ENCODE measurements around the gene AOPEP.

Gene AOPEP

DNA sequence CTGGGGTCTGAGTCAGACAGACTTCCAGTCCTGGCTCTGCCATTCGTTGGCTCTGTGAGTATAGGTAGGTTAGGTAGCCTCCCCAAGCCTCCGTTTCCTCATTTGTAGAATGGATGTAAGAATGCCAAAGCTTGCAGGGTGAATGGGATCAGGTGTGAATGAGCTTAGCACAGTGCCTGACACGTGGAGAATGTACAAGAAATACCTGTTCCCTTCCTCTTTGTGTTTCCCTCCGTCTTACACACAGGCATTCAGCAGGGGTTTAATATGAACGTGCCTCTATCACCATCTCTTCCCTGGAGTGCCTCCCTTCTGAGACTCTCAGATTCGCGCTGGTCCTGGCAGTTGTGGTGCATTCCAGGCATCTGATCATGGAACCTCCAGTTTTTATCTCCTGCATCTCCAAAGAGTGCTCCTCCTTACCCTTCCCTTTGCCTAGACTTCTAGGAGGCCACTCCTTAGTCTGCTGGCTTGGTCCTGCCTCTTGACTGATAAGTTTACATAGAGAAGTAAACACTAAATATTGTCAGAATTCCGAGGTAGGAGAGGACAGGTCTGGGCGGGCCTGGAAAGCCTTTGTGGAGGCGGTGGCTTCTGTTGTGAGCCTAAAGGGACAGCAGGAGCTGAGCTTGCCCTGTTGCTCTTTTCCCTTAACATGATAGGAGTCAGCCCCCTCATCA lies 199.4 kb downstream of the AOPEP start:
- no peak overlapping the region for H3K4me3 ChIP-seq (ENCODE audit: low read length in 2 of 2)
- H3K4me1 ChIP-seq (ENCODE audit: control insufficient read depth in 2 of 2, insufficient read depth in 2 of 2, low read length in 2 of 2), result peaks cover 16 to 30% of the 10 kb centered on the region in 2 donors
- H3K9me3 ChIP-seq (ENCODE audit: control insufficient read depth in 2 of 2, low read length in 2 of 2), result no peaks in the 10 kb centered on the region
- no peaks in the 10 kb centered on the region for H3K27me3 ChIP-seq (ENCODE audit: control insufficient read depth in 2 of 2, insufficient read depth in 2 of 2, low read length in 2 of 2)
- peak overlapping the region; percentile 30 to 45 for H3K27ac ChIP-seq (ENCODE audit: low read depth in 2 of 2, low read length in 2 of 2)
- H3K36me3 ChIP-seq (ENCODE audit: control insufficient read depth in 2 of 2, insufficient read depth in 2 of 2, low read length in 2 of 2), result no peaks in the 10 kb centered on the region
- no peak overlapping the region for H3K9ac ChIP-seq (ENCODE audit: low read depth in 1 of 2, low read length in 2 of 2)

- Histone ChIP-seq H3K36me3 (ENCODE audit: control insufficient read depth in 2 of 2, insufficient read depth in 2 of 2, low read length in 2 of 2) (no peaks in the 10 kb centered on the region), H3K27ac (ENCODE audit: low read depth in 2 of 2, low read length in 2 of 2) (peak overlapping the region; percentile 30 to 45), H3K4me1 (ENCODE audit: control insufficient read depth in 2 of 2, insufficient read depth in 2 of 2, low read length in 2 of 2) (peaks cover 16 to 33% of the 10 kb centered on the region in 2 donors), H3K9me3 (ENCODE audit: control insufficient read depth in 2 of 2, low read length in 2 of 2) (no peaks in the 10 kb centered on the region), H3K9ac (ENCODE audit: low read depth in 1 of 2, low read length in 2 of 2) (no peak overlapping the region), H3K27me3 (ENCODE audit: control insufficient read depth in 2 of 2, insufficient read depth in 2 of 2, low read length in 2 of 2) (no peaks in the 10 kb centered on the region), H3K4me3 (ENCODE audit: low read length in 2 of 2) (no peak overlapping the region)
Observed at GRCh38 chr9:94926431-94926800, 199.9 kb downstream of the AOPEP start.

- Histone ChIP-seq H3K27ac (ENCODE audit: low read depth in 2 of 2, low read length in 2 of 2) (no peak overlapping the region), H3K4me1 (ENCODE audit: control insufficient read depth in 2 of 2, insufficient read depth in 2 of 2, low read length in 2 of 2) (peaks cover 16 to 38% of the 10 kb centered on the region in 2 donors)
Observed at GRCh38 chr9:94927048-94927761, 200.7 kb downstream of the AOPEP start.

GRCh38 chr9:94927762-94928670 lies 201.5 kb downstream of the AOPEP start:
- H3K27me3 ChIP-seq (ENCODE audit: control insufficient read depth in 2 of 2, insufficient read depth in 2 of 2, low read length in 2 of 2), result no peaks in the 10 kb centered on the region
- H3K4me3 ChIP-seq (ENCODE audit: low read length in 2 of 2), result no peak overlapping the region
- H3K36me3 ChIP-seq (ENCODE audit: control insufficient read depth in 2 of 2, insufficient read depth in 2 of 2, low read length in 2 of 2), result no peaks in the 10 kb centered on the region
- H3K27ac ChIP-seq (ENCODE audit: low read depth in 2 of 2, low read length in 2 of 2), result peak overlapping the region in 1 of 2 donors; percentile 6
- H3K9me3 ChIP-seq (ENCODE audit: control insufficient read depth in 2 of 2, low read length in 2 of 2), result no peaks in the 10 kb centered on the region
- no peak overlapping the region for H3K9ac ChIP-seq (ENCODE audit: low read depth in 1 of 2, low read length in 2 of 2)
- H3K4me1 ChIP-seq (ENCODE audit: control insufficient read depth in 2 of 2, insufficient read depth in 2 of 2, low read length in 2 of 2), result peaks cover 18 to 35% of the 10 kb centered on the region in 2 donors

More at GRCh38 chr9:94927048-94927761, 200.7 kb downstream of the AOPEP start:
- H3K9me3 ChIP-seq (ENCODE audit: control insufficient read depth in 2 of 2, low read length in 2 of 2), result no peaks in the 10 kb centered on the region
- H3K4me3 ChIP-seq (ENCODE audit: low read length in 2 of 2), result no peak overlapping the region
- no peaks in the 10 kb centered on the region for H3K36me3 ChIP-seq (ENCODE audit: control insufficient read depth in 2 of 2, insufficient read depth in 2 of 2, low read length in 2 of 2)
- no peaks in the 10 kb centered on the region for H3K27me3 ChIP-seq (ENCODE audit: control insufficient read depth in 2 of 2, insufficient read depth in 2 of 2, low read length in 2 of 2)
- no peak overlapping the region for H3K9ac ChIP-seq (ENCODE audit: low read depth in 1 of 2, low read length in 2 of 2)

DNA sequence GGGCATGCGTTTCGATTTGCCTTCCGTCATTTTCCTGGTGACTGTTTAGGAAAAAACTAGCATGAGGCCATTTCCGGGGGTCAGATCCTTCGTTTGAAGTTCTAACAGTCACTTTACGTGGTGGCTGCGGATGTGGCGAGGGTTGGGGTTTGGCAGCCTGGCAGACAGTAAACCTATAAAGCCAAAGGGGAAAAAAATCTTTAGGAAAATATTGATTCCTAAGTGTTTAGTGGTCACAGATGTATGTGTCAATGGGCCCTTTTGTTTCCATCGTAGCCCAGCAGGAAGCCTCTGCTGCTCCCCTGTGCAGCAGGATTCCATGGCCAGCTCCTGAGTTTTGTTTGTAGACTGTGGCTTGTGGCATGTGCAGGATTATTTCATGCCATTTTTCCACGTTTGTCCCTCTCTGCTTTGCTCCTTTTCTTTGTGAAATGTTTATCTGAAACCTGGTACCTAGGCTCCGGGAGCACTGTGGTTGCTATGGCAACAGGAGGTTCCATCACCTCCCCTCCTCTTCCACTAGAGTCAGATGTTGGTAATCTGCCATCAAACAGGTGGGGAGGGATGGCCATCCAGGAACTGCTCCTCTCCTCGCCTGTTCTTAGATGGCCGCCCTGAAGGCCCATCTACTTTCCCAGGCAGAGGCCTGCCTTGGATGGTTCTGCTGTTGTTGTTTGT lies 202.3 kb downstream of the AOPEP start:
- no peaks in the 10 kb centered on the region for H3K9me3 ChIP-seq (ENCODE audit: control insufficient read depth in 2 of 2, low read length in 2 of 2)
- H3K4me3 ChIP-seq (ENCODE audit: low read length in 2 of 2), result no peak overlapping the region
- H3K36me3 ChIP-seq (ENCODE audit: control insufficient read depth in 2 of 2, insufficient read depth in 2 of 2, low read length in 2 of 2), result no peaks in the 10 kb centered on the region
- H3K27ac ChIP-seq (ENCODE audit: low read depth in 2 of 2, low read length in 2 of 2), result peak overlapping the region in 1 of 2 donors; percentile 6
- H3K9ac ChIP-seq (ENCODE audit: low read depth in 1 of 2, low read length in 2 of 2), result no peak overlapping the region
- H3K27me3 ChIP-seq (ENCODE audit: control insufficient read depth in 2 of 2, insufficient read depth in 2 of 2, low read length in 2 of 2), result no peaks in the 10 kb centered on the region
- H3K4me1 ChIP-seq (ENCODE audit: control insufficient read depth in 2 of 2, insufficient read depth in 2 of 2, low read length in 2 of 2), result peaks cover 14 to 28% of the 10 kb centered on the region in 2 donors

GRCh38 chr9:94929369-94929756 lies 202.9 kb downstream of the AOPEP start:
- H3K36me3 ChIP-seq (ENCODE audit: control insufficient read depth in 2 of 2, insufficient read depth in 2 of 2, low read length in 2 of 2), result no peaks in the 10 kb centered on the region
- H3K4me3 ChIP-seq (ENCODE audit: low read length in 2 of 2), result no peak overlapping the region
- H3K4me1 ChIP-seq (ENCODE audit: control insufficient read depth in 2 of 2, insufficient read depth in 2 of 2, low read length in 2 of 2), result peaks cover 14 to 26% of the 10 kb centered on the region in 2 donors
- H3K9me3 ChIP-seq (ENCODE audit: control insufficient read depth in 2 of 2, low read length in 2 of 2), result no peaks in the 10 kb centered on the region
- no peak overlapping the region for H3K9ac ChIP-seq (ENCODE audit: low read depth in 1 of 2, low read length in 2 of 2)
- no peaks in the 10 kb centered on the region for H3K27me3 ChIP-seq (ENCODE audit: control insufficient read depth in 2 of 2, insufficient read depth in 2 of 2, low read length in 2 of 2)
- no peak overlapping the region for H3K27ac ChIP-seq (ENCODE audit: low read depth in 2 of 2, low read length in 2 of 2)

GRCh38 chr9:94931036-94931633 lies 204.6 kb downstream of the AOPEP start:
- no peaks in the 10 kb centered on the region for H3K27me3 ChIP-seq (ENCODE audit: control insufficient read depth in 2 of 2, insufficient read depth in 2 of 2, low read length in 2 of 2)
- H3K27ac ChIP-seq (ENCODE audit: low read depth in 2 of 2, low read length in 2 of 2), result peak overlapping the region; percentile 72 to 81
- H3K9me3 ChIP-seq (ENCODE audit: control insufficient read depth in 2 of 2, low read length in 2 of 2), result no peaks in the 10 kb centered on the region
- H3K9ac ChIP-seq (ENCODE audit: low read depth in 1 of 2, low read length in 2 of 2), result no peak overlapping the region
- no peaks in the 10 kb centered on the region for H3K36me3 ChIP-seq (ENCODE audit: control insufficient read depth in 2 of 2, insufficient read depth in 2 of 2, low read length in 2 of 2)
- H3K4me3 ChIP-seq (ENCODE audit: low read length in 2 of 2), result no peak overlapping the region
- peaks cover 12 to 26% of the 10 kb centered on the region in 2 donors for H3K4me1 ChIP-seq (ENCODE audit: control insufficient read depth in 2 of 2, insufficient read depth in 2 of 2, low read length in 2 of 2)

DNA sequence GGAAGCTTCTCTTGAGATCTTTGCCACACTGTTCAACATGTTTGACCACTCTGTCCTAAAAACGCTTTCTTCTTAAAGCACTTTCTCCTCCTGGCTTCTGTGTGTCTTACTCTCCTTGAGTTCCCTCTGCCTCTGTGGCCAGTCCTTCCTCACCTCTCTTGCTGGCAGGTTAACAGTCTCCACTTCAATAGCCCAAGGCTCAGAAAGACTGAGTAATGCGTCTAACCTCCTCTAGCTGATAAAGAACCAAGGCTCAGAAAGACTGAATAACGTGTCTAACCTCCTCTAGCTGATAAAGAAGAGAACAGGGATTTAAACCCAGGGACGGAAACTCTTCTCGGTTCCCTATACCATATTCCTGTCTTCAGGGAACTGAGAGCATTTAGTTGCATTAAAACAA lies 205.2 kb downstream of the AOPEP start:
- Histone ChIP-seq H3K9ac (ENCODE audit: low read depth in 1 of 2, low read length in 2 of 2) (no peak overlapping the region), H3K36me3 (ENCODE audit: control insufficient read depth in 2 of 2, insufficient read depth in 2 of 2, low read length in 2 of 2) (no peaks in the 10 kb centered on the region), H3K4me1 (ENCODE audit: control insufficient read depth in 2 of 2, insufficient read depth in 2 of 2, low read length in 2 of 2) (peaks cover 9 to 22% of the 10 kb centered on the region in 2 donors), H3K4me3 (ENCODE audit: low read length in 2 of 2) (no peak overlapping the region), H3K27ac (ENCODE audit: low read depth in 2 of 2, low read length in 2 of 2) (peak overlapping the region; percentile 57 to 81), H3K9me3 (ENCODE audit: control insufficient read depth in 2 of 2, low read length in 2 of 2) (no peaks in the 10 kb centered on the region), H3K27me3 (ENCODE audit: control insufficient read depth in 2 of 2, insufficient read depth in 2 of 2, low read length in 2 of 2) (no peaks in the 10 kb centered on the region)

DNA sequence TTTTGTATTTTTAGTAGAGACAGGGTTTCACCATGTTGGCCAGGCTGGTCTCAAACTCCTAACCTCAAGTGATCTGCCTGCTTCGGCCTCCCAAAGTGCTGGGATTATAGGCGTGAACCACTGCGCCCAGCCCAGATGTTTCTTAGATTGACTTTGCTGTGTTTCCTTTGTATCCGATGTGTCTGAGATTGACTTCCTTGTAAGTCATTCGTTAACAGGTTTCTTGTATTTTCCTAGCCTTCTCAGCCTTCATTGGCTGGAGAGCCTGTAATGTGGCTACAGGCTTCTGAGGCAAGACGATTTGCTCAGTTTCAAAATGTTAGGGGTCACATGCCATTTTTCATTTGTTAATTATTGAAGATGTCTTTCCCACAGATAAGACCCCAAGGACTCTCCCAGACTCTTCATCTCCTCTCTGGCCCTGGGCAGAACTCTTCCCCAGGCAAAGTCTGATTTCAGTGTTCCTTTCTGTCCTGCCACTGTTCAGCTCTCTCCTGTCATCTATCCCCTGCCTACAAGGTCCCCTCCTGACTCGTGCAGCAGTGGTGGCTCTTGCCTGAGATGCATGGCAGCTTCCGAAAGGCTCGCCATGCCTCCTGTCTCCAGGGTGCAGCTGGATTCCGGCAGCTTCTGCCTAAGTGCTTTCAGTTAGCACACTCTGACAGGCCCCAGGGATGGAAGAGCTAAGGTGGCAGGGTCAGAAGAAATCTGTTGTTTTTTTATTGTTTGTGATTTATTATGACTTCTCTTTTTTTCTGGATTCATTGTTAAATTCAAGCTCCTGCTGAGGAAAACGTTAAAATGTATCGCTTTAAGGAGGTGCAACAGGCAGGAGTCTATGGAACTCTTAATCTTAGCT lies 206.4 kb downstream of the AOPEP start:
- Histone ChIP-seq H3K9me3 (ENCODE audit: control insufficient read depth in 2 of 2, low read length in 2 of 2) (no peaks in the 10 kb centered on the region), H3K9ac (ENCODE audit: low read depth in 1 of 2, low read length in 2 of 2) (no peak overlapping the region), H3K27me3 (ENCODE audit: control insufficient read depth in 2 of 2, insufficient read depth in 2 of 2, low read length in 2 of 2) (no peaks in the 10 kb centered on the region), H3K4me3 (ENCODE audit: low read length in 2 of 2) (no peak overlapping the region), H3K27ac (ENCODE audit: low read depth in 2 of 2, low read length in 2 of 2) (peak overlapping the region; percentile 35 to 71), H3K36me3 (ENCODE audit: control insufficient read depth in 2 of 2, insufficient read depth in 2 of 2, low read length in 2 of 2) (no peaks in the 10 kb centered on the region), H3K4me1 (ENCODE audit: control insufficient read depth in 2 of 2, insufficient read depth in 2 of 2, low read length in 2 of 2) (peaks cover 9 to 26% of the 10 kb centered on the region in 2 donors)

All from mucosa of rectum (tissue), 2 donors.